NCI-H1417 treated with DMSO at 0.1 percent for 48 hours (cell line): ENCODE results near the gene VPS39.

Source experiments
- DNase-seq: peaks from one replicate; lab custom pipeline; 2025; lab: John Stamatoyannopoulos, UW

The VPS39 gene

DNA sequence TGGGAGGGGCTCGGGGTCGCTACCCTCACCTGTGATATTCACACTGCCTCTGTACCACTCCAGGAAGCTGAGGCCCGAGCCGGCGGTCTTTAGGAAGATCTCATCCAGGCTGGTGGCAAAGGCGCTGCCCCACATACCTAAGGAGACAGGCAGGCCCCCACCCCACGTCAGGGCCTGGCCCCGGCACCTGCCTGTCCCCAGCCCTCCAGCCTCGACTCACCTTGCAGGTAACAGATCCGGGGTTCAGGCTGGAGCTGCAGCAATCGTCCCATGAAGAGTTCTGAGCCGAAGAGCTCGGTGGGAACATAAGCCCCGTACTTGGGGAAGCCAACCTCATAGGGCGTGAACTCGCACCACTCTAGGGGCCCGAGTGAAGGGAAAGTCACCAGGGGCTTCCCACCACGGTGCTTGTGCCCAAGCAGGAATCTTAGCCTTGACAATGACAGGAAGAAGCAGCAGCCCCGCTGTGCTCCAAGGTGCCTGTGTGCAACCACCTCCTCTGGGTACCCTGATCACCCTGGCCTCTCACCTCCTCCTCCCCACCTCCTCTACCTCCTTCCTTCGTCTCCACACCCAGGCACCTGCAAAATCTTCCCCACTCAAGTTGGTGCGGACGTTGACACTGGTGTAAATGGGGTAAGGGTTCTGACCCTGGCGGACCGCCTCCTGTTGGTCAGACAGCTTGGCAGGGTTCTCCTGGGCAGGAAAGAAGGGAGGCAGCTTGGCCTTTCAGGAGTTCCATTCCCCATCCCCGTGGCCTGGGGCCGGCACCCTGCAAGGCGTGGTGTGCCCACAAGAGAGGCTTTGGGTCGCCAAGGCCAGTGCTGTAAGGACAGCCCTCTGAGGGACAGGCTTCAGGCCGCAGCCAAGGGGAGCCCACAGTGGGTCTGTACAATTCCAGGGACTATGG, 62.3 kb downstream of the VPS39 start:
- DNase-seq = no peak

DNA sequence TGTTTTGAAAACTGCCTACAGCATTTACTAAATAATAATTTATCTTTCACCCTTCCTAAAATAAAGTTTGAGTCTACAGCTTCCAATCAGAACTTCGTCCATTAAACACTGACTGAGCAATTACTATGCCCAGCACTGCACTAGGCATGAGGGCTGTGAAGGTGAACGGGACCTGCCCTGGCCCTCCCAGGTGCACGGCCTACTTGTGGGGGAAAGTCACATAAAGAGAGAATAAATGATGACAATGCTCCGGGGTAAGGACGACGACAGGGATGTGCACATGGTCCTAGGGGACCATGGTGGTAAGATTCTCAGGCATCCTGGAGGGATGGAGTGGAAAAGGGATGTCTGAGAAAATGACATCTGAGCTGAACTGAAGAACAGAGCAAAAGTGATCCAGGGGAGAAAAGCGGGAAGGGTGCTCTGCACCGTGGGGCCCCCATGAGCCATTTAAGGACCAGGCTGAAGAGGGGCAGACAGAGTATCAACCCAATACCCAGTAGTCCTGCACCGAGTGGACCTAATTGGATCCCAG, 63.2 kb downstream of the VPS39 start:
- no peak for DNase-seq

DNA sequence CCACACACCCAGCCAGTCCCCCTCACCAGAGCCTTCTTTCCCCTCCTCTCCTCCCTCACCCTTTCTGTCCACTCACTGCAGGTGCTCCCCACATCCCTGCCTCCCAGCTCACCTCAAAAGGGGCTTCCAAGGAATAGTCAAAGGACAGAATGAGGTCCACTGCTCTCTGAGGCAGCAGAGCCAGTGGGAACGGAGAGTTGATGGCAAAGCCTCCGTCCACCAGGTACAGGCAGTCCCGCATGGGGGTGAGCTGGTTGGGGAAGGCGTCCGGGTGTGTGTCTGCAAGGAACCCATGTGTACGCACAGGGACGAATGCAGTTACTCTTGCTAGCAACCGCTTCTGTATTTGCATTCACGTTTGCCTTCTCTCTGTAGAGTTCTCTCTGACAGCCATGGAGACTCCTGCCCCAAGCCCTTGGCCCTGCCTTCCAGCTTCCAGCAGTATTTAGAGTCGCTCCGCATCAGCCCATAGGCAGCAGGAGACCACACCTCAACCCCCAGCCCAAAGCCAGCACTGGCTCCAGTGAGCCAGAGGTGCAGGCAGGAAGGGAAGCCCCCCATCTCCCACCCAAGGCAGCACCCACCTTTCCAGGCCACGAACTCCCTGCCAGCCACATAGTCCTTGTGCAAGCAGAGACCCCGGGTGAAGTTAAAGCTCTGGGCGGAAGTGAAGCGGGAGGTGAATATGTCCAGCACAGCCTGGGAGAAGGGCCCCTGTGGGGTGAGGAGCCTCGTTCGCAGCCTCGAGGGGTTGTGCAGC, 64.1 kb downstream of the VPS39 start:
- no peak for DNase-seq

DNA sequence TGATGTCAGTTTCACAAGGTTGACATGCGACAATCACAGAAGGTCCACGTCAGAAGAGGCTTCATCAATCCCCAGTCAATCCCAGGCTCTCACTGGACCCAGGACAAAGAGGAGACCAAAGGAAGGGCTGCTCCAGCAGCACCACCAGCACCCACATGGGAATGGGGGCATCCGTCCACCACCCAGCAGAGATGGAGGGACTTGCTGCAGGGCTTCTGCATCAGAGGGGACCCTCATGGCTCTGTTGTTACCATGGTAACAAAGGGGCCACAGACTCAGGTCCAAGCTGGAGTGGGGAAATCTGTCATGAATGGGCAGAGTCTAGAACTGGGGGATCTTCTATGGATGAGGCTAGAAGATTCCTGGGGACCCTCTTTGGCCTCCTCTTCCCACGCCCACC, 64.7 kb downstream of the VPS39 start:
- DNase-seq = no peak

DNA sequence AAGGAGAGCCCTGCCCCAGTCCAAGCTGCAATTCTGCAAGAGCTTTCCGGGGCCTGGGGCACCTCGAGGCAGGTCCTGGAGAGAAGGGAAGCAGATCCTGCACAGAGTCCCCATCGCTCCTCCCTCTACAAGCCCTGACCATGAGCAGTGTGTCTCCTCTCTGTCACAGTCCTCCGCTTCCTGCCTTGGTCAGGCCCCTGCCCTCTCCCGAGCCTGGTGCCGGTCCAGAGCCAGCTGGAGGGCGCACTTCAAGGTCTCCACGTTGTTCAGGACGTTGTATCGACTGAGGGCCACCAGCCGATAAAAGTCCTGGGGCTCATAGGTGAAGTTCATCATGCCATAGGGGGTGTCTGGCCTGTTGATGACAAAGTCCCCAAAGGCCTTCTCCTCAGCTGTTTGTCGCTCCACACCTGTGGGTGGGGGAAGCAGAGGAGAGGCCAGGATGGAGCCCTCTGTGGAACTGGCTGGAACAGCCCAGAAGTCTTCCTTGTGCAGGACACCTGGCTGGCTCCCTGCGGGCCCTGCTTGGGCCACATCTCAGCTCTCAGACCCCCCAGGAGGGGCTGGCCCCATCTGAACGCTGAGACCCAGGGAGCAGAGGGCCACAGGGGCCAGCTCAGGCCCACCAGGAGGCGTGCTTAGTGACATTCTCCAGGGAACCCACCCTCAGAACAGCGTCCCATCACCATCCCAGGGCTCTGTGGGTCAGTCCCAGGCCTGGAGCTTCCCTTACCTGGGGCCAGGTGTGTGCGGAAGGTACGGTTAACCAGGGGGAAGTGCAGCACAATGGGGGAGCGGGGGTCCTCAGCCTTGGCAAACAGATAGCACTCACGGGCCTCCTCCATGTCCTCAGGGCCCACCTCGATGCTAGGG, 66.1 kb downstream of the VPS39 start:
- no peak for DNase-seq

DNA sequence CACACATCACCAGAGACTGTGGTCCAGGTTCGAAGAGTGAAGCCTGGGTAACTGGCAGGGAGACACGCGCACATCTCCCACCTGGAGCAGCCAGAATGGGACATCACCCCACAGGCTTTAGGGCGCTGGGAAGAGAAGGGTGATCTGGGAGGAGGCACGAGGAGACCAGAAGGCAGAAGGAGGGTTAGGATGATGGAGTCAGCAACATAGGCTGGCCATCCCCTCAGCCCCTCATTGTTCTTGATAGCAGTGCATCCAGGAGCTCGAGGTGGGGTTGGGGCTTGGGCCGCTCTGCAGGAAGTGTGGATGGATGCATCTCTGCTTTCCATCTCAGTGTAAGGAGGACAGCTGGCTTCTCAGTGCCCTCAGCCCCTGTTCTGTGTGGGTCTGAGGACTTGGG, 66.9 kb downstream of the VPS39 start:
- no peak for DNase-seq

DNA sequence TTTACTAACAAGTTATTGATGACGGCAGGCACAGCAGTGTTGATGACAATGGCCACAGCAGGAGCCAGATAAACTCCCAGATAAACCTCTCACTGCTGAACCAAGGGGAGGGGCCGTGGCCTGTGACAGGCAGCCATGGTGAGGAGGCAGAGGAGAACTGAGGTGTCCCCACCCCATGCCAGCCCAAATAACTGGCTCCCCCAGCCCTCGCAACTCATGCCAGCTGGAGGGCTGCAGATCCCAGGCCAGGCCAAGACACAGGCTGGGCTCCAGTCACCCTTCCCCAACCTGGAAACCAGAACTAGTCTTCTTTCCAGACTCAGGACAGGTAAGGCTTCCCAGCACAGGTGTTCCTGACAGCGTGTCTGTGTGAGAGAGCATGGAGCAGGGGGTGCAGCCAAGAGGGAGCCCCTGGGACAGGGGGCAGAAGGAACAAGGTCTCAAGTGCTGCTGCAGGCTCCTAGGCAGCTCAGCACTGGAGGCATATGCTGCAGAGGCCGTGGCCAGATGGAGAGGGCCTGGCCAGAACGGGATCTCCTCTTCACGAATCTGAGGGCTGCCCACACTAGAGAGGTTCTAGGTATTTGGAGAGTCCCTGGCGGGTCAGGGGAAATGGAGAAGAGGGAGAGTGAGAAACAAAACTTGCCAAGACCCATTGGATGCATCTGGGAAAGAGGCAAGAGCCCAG, 67.6 kb downstream of the VPS39 start:
- no peak for DNase-seq

DNA sequence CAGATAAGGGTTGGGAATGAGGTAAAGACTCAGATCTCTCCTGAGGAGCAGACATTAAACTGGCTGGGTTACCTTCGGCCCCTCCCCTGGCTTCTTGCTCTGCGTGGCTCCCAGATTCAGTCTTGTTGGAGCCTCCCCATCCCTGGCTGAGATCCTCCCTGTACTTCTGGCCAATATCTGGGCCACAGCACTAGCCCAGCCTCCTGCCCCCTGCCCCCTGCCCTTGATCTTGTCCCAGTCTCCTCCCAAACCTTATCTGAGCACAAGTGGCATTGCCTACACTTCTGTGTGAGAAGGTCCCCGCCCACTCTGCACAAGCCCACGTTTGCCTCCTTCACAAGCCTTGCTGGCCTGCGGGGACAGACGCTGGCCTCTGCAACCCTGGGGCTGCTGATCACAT, 68.5 kb downstream of the VPS39 start:
- no peak for DNase-seq

DNA sequence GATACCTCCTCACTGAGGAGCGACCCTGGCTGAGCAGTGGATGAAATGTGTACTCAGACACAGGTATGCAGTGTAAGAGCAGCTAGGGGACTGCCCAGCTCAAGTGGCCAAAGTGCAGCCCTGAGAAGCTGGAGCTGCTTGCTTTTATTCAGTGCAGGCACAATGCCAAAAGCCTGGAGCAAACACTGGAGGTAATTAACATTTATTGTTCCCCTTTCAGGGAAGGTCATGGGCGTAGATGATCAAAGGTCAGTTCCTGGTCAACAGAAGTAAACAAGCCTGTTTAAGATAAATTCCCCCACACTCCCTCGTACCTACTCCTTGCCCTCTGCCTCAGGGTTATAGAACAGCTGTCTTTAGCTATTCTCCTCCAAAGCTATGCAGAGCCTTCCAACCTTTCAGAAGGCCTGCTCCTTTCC, 69.1 kb downstream of the VPS39 start:
- no peak for DNase-seq

DNA sequence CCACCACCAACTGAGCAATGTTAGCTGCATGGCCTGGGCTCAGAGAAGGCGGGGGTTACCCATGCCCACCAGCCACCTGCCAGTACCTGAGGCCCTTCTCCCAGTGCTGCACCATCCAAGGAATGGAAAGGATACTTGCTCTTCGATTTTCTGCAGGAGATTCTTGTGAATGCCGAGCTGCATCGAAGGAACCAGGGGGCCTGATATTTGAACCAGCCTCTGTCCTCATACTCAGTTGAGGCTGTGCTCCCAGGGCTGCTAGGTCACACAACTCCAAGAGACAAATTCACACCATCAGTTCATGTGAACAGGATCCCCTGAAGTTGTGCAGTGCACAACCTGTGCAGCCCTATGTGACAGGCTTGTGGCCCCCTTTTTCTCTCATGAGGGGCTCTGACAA, 69.7 kb downstream of the VPS39 start:
- DNase-seq = no peak

DNA sequence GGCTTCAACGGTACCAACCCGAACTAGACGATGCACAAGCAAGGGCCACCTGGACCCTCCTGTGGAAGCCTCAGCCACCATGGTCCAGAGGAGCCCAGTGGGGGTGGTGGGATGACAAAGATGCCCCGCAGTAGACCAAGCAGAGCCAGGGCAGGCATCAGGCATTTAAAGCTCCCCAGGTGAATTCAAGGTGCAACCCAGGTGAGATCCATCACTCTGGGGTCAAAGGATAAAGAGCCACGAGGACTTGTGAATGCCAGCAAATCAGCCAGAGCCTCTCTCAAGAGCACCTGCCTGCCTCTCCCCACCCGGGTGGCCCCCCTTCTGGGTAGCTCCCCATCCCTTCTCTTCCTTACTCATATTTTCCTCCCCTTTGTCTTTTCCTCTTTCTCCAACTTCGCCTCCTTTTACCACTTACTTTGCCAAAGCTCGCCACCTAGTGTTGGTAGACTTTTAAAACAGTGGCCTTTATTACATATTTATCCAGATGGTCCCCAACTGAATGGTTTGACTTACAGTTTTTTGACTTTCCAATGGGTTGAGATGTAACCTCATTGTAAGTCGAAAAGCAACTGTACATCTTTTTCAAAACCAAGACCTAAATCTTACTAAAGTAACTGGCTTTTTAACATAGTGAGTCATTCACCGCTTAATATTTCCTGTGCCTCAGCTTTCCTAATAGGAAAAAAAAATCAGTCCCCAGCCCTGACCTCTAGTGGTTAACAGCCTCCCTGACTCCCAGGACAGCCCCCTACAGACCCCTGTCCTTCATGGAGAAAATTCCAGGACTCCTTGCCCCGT, 70.4 kb downstream of the VPS39 start:
- DNase-seq = no peak

DNA sequence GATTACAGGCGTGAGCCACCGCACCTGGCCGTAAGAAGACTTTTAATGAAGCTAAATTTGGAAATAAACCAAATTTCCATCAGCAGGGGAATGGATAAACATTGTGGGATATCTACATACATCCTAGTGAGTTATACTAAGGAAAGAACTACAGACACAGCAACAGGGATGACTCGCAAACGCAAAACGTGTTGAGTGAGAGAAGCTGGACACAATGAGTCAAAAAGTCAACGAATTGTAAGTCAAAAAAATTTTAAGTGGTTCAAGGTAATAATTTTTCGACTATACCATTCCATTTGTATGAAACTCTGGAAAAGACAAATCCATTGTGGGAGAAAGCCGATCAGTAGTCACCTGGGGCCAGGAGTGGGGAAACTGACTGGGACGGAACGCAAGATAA, 71.6 kb downstream of the VPS39 start:
- DNase-seq = no peak

DNA sequence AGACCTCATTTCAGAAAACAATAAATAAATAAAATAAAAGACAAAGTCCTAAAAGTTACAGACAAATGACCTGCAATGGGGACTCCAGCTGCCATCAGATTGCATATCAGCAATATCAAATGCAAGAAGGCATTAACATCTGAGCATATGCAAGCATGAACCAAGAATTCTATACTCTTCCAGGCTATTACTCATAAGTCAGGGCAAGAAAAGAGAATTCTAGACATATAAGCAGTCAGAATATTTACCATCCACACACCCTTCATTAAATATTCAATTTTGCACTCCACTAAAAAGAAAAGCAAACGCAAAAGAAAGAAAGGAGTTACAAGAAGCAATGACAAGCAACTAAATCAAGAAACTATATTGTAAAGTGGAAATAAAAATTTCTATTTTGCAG, 72.8 kb downstream of the VPS39 start:
- no peak for DNase-seq

DNA sequence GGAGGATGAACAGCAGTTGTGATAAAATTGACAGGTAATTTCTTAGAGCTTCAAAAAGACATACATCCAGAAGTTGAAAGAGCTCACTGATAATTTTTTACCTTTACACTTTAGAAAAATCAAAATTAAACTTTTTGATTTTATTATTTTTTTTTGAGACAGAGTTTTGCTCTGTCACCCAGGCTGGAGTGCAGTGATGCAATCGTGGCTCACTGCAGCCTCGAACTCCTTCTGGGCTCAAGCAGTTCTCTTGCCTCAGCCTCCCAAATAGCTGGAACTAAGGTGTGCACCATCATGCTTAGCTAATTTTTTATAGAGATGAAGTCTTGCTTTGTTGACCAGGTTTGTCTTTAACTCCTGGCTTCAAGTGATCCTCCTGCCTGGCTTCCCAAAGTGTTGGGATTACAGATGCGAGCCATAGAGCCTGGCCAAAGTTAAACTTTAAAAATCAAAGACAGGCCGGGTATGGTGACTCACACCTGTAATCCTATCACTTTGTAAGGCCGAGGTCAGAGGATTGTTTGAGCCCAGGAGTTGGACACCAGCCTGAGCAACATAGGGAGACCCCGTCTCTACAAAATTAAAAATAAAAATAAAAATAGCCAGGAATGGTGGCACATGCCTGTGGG, 73.4 kb downstream of the VPS39 start:
- no peak for DNase-seq

DNA sequence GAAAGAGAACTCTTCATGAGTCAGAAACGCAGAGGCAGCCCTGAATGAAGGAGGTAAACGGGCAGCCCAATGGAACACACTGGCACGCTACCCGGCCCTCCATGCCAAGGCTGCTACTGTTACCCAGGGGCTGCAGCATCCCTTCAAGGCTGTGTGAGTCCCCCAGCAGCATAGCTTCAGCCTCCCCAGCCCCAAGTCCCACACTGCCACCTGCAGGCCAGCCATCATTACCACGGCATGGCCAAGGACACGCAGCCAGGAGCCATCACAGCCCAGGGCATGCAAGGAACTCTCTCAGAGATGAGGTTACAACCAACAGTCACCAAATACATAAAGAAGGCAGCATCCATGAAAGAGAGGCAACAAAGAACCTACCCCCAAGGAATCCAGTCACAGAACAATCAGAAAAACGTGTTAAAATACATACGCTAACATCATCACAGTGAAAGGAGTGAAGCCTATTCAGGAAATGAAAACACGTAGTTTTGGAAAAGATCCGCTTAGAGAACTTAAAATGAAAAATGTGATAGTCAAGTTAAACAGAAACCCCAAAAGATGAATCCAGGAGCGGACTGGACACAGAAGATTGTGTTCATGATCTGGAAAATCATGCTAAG, 74.1 kb downstream of the VPS39 start:
- DNase-seq = no peak

DNA sequence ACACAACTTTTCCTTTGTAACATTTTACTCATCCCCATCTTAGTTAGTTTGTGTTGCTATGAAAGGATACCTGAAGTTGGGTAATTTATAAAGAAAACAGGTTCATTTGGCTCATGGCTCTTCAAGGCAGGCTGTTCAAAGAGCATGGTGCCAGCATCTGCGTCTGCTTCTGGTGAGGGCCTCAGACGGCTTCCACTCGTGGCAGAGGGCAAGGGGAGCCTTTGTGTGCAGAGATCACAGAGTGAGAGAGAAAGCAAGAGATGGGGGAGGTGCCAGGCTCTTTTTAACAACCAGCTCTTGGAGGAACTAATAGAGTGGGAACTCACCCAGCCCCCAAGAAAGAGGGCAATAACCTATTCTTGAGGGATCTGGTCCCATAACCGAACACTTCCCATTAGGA, 74.7 kb downstream of the VPS39 start:
- no peak for DNase-seq

DNA sequence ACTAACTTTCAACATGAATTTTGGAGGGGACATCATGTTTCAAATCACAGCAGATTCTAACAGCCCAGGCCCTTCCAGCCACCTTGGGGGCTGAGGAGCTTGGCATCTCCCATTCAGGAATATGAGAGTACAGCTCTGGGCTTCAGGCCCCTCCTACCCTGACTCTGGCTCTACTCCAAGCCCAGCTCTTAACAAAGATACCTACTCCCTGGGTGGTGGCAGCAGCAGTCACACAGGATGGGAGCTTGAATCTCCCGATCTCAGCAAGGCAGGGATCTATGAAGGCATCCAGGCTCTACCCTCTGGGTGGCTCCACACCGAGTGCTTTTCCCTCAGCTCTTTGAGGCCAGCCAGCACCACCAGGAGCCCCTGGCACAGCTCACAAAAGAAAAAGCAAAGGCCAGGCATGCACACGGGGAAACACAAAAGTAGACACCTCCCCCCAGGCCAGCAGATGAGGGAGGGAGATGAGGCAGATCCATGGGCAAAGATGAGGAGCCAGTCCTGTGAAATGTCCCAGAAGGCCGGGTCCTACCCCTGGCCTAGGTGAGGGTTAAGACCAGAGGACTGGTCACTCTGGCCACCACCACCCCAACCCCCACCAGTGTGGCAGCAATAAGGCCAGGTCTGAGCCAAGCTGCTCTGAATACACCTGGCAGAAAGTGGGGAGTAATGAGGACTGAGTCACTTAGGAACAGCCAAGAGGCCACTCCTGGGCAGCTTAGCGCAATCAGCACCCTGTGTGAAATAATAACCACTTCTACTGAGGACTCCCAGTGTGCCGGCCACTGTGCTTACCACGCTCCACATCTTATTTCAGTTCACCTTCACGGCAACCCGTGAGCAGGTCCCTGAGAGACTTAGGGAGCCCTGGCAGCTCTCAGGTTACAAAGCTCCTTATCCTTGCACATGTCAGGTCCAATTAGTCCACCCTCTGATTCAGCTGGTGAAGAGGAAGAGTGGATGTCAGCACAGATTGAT, 76.0 kb downstream of the VPS39 start:
- DNase-seq = no peak

DNA sequence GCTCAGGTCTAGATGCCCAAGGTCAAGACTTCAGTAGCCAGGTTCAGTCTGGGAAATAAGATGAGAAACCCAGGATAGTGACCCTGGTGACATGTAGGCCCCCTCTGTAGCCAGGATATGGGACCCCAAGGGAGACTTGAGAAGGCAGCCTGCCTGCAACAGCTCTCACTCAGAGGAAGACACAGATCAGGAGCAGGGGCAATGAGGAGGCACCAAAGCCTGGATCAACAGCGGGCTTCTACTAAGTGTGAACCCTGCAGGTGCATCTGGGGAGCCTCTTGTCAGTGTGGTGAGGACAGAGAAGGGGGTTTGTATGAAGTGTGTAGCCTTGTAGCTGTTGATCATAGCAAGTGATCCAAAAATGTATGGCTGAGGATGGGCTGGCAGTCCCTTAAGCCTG, 77.1 kb downstream of the VPS39 start:
- no peak for DNase-seq
